GM10266 (cell line): ENCODE results near the gene PI4K2A.

Experiments used
- DNase-seq: peaks from one replicate; pipeline ENCODE4 v3.0.0; 2012; ENCODE audit errors: extremely low spot score
- CTCF ChIP-seq: IDR thresholded peaks from 2 replicates; pipeline ENCODE4 v1.5.1; 2012; ENCODE audit warnings: mild to moderate bottlenecking, low read depth; ENCODE audit not compliant: control insufficient read depth, insufficient read depth; ENCODE audit errors: missing control alignments

PI4K2A gene

DNA sequence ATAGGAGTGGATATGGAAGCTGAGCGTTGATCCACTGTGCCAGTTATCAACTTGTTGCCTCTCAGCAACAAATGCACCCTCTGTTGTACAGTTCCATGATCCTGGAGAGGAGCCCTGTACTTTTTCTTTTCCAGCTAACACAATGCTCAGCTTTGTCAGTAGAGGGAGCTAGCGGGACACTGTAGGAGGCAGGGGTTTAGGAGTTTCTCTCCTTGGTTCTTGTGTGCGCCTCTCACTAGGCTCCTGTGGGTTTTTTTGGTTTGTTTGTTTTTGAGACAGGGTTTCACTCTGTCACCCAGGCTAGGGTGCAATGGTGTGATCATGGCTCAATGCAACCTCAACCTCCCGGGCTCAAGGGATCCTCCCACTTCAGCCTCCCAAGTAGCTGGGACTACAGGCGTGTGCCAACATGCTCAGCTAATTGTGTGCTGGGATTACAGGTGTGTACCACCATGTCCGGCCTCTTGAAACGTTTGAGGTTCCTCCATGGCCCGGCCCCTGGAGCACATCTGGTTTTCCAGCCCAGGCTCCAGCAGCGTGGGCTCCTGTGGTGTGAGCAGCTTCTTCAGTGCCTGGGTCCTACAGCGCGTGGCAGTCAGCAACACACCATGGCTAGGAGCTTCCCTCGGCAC, 61.1 kb downstream of the PI4K2A start:
- peak; percentile 80 for DNase-seq
- peak; percentile 88 for TF ChIP-seq CTCF

DNA sequence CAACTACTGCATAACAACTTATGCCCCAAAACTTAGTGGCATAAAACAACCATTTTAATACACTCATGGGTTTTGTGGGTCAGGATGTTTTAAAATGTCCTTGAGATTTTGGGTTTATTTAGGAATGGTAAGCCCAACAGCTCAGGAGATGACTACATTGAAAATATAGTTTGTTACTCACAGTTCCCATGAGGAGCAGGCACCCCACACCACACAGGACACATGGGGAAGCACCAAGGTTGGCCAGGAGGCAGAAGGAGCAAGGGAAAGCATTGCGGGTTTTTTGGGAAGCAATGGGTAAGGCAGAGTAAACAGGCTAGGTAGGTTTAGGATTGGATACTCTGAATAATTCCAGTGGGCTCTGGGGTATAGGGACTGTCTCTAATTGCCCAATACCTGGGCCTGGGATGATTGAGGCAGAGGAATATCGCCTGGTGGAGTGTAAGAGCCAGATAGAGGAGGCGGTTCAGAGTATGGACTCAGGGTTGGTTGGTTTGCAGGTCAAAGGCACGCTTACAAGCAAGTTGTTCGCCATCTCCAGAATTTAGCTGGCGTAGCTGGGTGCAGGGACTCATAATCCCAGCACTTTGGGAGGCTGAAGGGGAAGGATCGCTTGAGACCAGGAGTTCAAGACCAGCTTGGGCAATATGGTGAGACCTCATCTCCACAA, 63.1 kb downstream of the PI4K2A start:
- TF ChIP-seq CTCF = no peak
- DNase-seq = no peak

- TF ChIP-seq CTCF = no peak
- DNase-seq = no peak
These were observed 63.9 kb downstream of the PI4K2A start for GRCh38 chr10:97704341-97704740.

DNA sequence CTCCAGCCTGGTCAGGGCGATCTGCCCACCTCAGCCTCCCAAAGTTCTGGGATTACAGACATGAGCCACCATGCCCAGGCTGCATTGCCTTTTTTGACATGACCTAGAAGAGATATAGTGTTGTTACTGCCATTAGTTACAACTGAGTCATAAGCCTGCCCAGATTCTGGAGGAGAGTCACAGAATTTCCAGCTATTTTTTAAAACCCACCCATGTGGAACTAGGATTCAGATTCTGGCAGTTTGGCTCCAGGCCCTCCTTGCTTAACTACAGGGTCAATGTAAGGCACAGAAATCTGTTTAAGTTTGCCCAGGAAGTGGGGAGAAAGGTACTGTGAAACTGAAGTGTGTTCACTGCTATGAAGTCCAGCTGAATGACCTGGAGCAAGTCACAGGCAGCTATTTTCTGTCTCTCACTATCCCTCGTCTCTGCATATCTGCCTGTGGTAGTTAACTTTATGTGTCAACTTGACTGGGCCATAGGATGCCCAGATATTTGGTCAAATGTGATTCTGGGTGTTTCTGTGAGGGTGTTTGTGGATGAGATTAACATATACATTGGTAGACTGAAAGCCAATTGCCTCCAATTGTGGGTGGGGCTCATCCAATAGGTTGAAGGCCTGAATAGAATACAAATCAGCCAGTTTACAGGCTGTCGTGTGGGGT, 64.7 kb downstream of the PI4K2A start:
- no peak for DNase-seq
- TF ChIP-seq CTCF = no peak

DNA sequence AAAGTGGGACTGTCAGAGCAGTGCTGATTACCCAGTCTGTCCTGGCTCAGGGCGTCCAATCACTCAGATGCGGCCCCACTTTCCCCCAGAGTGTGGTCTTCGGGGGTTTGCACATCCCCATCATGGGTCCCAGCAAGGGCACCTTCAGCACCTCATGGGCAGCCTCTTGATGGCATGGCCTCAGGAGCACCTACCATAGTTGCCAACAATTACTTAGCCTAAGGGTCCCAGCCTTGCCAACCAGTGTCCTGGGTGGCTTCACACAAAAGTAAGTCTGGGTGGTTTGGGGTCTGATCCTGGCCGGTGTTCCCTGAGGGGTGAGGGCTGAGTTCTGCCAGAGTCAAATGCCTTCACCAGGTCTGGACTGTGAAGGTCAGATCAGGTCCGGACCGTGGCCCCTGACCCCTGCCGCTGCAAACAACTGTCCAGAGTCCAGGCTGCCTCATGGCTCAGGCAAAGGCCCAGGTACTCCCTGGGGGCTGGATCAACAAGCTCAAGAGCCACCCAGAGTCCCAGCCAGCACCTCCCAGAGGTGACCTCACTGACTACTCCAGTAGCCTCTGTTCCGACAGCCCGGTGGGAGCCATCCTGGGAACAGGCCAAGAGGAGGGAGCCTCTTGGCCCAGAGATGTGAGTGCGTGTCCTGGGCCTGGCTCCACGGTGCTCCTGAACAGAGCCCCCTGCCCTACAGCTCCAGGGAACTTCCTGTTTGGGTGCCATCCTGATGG, 66.8 kb downstream of the PI4K2A start:
- no peak for DNase-seq
- TF ChIP-seq CTCF = no peak

DNA sequence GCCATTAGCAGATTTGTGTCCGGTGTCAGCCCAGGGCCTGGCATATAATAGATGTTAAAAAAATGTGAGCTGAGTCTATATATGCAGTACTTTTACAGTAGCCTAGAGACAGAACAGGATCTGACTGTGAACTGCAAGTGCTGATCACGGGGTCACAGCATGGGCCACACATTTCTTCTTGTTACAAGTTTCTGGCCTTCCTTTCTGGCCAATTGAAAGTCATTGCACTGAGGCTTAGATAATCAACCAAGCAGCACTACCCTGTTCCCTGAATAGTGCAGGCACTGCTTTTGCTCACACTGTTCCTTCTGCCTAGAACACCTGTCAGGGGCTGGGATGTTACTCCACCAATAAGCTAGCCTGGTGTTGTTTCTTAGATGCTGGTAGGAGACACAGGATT, 67.7 kb downstream of the PI4K2A start:
- no peak for DNase-seq
- TF ChIP-seq CTCF = no peak
